A549 (cell line): ENCODE data around the gene KAT2B.

Experiments
- CHD4 ChIP-seq: fragments of 200-600 bp; sonication (generic); IDR thresholded peaks from 2 replicates; pipeline ENCODE4 v1.6.1; 2016; ENCODE audit warnings: antibody characterized with exemption, mild to moderate bottlenecking, borderline replicate concordance
- CTCF ChIP-seq: fragments of >200 bp; sonication (Bioruptor Twin); formaldehyde crosslinking; IDR thresholded peaks from 3 replicates; pipeline ENCODE4 v1.5.1; 2016
- EP300 ChIP-seq, 2 experiments: fragments of >200 bp; sonication (Bioruptor Twin); formaldehyde crosslinking; IDR thresholded peaks; 2 replicates in 1 of 2; 3 replicates in 1 of 2; pipeline ENCODE4 v1.6.1; 2016 to 2017
- HEYL ChIP-seq: fragments of 250-450 bp; sonication (Bioruptor Pico); IDR thresholded peaks from 2 replicates; pipeline ENCODE4 v1.8.0; 2021; ENCODE audit warnings: mild to moderate bottlenecking, moderate library complexity

DNA sequence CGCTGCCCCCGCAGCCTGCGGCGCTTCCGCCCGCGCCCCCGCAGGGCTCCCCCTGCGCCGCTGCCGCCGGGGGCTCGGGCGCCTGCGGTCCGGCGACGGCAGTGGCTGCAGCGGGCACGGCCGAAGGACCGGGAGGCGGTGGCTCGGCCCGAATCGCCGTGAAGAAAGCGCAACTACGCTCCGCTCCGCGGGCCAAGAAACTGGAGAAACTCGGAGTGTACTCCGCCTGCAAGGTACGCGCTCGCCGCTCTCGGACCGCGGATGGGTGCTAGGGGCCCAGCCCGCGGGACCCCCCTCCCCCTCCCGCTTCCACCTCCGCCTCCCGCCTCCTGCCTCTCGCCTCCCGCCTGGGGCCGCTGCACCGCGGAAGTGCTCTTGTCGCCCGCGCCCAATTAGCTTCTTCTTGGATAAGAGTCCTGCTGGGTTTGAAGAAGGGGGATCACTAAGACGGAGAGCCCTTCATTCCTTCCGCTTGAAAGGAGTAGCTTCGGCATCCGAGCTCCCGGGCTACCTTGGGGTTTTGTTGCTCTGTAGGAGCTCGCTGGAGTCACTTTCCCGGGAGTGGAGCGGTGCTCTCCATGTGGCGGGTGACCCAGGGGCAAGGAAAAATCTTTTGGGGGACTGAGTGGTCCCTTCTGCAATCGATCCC, 426 bp downstream of the KAT2B start:
- TF ChIP-seq EP300 (IDR thresholded peaks at IDR 0.05) (no peak), CTCF (peak; percentile 8; the same call in 1 of the 3 replicates), CHD4 (no peak; the same call in 1 of the 2 replicates), HEYL (CRISPR knock-in tag) (no peak)
